SKM-1 (cell line): ENCODE results near the gene ATP13A3.

Source experiments
- DNase-seq: peaks from one replicate; lab custom pipeline; 2025; ENCODE audit not compliant: unreplicated experiment; lab: John Stamatoyannopoulos, UW

The ATP13A3 gene

DNA sequence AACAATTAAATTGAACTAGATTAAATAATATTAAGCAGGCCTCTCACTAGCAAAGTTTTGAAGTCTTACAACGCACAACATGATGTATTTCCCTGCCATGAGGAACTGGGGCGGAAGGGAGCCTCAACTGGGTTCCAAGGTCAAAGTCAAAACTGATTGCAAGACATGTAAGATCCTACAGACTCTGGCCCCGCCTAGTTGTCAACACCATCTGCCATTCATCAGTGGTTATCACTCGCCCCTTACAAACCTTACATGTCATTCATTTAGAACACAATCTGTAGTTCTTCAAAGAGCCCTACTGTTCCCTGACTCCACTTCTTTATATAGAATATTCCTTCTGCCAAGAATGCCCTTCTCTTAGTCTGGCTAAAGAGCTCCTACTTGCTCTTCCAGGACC lies 10.0 kb downstream of the ATP13A3 start:
- no peak for DNase-seq

- no peak for DNase-seq
These were observed 10.8 kb downstream of the ATP13A3 start for GRCh38 chr3:194475978-194476377.

DNA sequence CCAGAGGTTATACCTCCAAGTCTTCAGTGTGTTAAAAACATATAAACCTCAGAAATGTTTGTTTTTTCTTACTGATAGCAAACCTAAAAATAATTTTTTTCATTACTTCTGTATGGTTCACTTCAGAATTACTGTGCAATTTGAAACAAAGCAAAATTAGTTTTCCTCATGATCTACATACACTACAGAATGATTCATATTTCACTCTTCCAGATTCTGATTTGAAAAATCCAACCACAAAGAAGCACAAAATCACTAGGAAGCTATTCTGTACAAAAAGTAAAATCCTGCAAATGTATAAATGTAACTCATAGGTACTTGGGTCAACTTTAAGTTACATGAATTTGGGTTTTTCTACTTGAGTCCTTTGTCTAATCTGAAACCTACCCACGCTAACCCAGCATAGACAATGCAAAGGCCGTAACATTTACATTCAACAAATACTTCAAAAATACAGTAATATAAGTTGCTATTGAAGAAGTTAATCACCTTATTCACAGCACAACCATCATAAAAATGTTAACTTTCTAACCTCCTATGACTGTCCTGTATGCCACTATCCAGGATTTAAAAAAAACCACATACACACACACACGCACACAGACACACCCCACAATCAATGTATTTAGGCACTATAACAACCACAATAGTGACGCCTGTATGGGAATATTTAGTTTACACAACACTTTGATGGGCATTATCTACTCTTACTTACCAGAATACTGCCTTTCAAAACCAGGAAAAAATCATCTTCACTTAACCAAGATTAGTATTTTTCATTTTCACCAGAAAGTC lies 11.5 kb downstream of the ATP13A3 start:
- no peak for DNase-seq

GRCh38 chr3:194474675-194475074 lies 12.1 kb downstream of the ATP13A3 start:
- DNase-seq, result no peak

GRCh38 chr3:194472290-194472920 lies 14.4 kb downstream of the ATP13A3 start:
- peak; percentile 41 for DNase-seq

GRCh38 chr3:194471863-194472262 lies 14.9 kb downstream of the ATP13A3 start:
- no peak for DNase-seq

DNA sequence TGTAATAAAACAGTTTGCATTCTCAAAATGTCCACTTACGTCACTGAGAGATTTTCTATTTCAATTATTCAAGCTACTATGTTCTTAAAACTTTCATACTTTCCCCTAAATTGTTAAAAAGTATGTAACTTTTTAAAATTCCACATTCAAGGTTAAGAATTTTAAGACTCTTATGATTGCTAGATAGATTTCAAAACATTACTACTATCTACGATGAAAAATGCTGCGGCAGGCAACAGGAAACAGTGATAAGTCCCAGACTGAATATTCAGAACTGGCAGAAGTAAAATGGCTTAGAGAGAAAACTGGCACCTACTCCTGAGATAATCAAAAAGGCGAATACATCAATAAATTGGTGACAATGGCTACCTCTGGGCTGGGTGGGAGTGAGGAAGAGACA lies 16.2 kb downstream of the ATP13A3 start:
- no peak for DNase-seq

- no peak for DNase-seq
These were observed 16.8 kb downstream of the ATP13A3 start for GRCh38 chr3:194469977-194470376.

DNA sequence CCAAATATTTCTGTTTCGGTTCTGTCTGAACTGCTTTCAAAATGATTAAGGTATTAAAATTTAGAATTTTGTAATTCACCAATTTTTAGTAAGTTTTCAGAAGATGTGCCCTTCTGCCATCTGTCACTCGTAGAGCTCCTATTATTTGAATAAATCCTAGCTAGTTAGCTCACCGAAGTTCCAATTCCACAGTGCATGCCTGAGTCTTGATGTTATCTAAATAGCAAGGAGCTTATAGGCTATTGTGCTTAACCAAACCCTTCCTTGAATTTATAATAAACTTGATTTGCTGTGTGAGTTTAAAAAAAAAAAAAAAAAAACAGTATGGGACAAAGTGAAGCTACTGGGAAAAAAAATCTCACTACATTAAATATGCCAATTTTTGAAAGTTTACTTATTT lies 18.7 kb downstream of the ATP13A3 start:
- DNase-seq, result no peak

GRCh38 chr3:194466761-194467356 lies 19.9 kb downstream of the ATP13A3 start:
- DNase-seq, result no peak

DNA sequence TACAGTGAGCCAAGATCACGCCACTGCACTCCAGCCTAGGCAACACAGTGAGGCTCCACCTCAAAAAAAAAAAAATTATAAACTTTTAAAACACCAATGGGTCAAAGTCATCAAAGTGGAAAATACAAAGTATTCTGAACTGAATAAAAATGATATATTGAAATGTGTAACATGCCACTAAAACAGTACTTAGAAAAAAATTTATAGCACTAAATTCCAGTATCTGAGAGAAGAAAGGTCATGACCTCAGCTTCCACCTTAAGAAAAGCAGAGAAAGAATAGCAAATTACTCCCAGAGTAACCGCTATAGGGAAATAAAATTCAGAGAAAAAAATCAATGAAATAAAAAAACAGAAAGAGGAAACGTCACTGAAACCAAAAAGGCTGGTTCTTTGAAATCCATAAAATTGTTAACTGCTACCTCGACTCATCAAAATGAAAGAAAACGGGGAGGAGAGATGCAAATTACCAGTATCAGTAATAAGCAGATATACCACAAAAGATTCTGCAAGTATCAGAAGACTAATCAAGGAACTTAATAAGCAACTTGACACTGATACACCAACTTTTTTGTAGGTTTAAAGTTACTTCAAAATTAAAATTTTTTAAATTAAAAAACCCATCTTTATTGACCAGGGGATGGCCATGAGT lies 20.8 kb downstream of the ATP13A3 start:
- no peak for DNase-seq

DNA sequence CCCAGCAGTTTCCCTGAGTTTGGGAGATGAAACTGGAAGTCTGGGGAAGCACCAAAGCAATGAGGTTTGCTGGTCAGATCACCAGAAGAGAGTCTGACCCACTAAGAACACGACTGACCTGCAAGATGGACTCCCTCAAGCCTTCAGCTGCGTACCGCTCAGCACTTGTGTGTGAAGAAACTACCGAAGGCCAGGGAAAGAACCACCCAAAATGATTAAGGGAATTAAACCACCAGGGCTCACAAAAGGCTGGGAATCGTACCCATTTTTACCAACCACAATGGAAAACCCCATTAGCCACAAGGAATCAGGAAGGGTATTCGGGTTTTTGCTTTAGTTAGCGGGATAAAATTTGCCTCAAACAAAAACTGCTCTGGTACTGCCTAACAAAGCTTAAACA lies 21.6 kb downstream of the ATP13A3 start:
- no peak for DNase-seq

DNA sequence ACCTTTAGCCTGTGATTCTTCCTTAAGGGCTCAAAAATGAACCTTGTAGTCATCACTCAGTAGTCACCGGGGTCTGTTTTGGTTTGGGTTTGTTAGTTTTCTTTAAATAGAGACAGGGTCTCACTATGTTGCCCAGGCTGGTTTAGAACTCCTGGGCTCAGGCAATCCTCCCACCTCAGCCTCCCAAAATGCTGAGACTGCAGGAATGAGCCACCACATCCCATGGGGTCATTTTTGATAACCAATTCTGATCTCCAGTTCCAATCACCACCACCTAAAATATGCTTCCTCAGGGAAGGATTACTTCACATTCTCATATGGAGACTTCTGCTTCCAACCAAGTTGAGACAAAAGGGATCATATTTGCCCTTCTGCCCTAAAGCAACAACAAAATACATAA lies 22.1 kb downstream of the ATP13A3 start:
- DNase-seq, result no peak

DNA sequence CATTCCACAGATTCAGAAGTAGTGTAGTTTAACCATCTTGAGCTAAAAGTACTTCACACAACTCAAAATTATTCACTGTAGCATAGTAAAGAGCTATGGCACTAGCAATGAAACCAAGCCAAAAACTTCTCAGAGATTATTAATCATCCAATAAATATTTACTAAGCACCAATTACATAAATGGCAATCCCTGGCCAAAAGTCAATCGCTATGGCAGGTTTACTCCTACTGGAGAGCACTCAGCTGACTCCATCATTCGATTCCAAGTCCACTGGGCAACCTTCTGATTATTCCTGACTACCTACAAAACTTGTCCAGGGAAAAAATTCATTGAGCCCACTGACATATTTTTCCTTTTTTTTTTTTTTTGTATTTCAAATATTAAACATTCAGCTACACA lies 23.9 kb downstream of the ATP13A3 start:
- no peak for DNase-seq

DNA sequence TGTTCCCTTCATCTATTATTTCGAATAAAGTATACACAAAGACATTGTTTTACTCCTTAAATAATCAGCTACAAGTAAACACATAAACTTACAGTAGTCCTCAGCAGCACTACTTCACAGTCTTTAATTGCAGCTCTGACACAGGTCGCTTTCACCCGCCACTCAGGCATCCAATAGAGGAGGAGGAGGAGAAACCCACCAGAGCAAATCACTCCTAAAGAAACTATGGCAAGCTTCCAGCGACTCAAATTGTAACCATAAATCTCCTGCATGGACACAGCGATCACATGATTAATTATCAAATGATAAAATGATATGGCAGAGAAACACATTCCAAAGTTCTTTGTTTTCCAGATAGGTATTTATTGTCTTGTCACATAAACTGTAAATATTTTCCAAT lies 26.2 kb downstream of the ATP13A3 start:
- no peak for DNase-seq

DNA sequence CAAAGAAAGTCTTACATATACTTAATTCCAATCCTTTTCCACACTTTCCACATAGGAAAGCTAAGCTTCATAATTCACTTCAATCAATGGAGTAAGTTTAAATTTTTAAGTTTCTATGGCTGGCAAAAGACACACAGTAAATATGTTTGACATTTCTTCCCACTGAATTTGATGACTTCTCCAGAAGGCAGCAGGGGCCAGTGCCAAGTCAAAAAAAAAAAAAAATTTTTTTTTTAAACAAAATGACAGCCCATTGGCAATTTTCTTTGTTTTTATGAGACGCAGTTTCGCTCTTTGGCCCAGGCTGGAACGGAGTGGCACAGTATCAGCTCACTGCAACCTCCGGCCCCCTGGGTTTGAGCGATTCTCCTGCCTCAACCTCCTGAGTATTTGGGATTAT lies 28.7 kb downstream of the ATP13A3 start:
- DNase-seq, result no peak

DNA sequence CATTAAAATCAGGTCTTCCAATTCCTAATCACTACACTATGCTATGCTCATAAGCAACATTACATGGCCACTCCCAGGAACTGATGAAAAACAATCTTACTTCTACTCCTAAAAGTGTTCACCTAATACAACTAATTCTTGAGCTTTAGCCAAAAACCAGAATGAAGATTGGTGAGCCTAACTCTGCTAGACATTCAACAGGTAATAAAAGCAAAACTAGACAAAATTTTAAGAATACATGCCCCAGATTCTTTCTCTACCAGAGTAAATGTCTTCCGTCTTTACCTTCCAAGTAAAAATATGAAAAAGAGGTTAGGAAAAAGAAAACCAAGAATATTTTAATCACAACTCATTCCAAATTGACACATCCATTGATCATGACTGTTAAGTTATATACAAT lies 31.3 kb downstream of the ATP13A3 start:
- no peak for DNase-seq

- no peak for DNase-seq
These were observed 36.5 kb downstream of the ATP13A3 start for GRCh38 chr3:194450341-194450740.

- no peak for DNase-seq
These were observed 36.9 kb downstream of the ATP13A3 start for GRCh38 chr3:194449913-194450312.

GRCh38 chr3:194447657-194448056 lies 39.1 kb downstream of the ATP13A3 start:
- DNase-seq, result no peak

- no peak for DNase-seq
These were observed 39.6 kb downstream of the ATP13A3 start for GRCh38 chr3:194447161-194447560.

DNA sequence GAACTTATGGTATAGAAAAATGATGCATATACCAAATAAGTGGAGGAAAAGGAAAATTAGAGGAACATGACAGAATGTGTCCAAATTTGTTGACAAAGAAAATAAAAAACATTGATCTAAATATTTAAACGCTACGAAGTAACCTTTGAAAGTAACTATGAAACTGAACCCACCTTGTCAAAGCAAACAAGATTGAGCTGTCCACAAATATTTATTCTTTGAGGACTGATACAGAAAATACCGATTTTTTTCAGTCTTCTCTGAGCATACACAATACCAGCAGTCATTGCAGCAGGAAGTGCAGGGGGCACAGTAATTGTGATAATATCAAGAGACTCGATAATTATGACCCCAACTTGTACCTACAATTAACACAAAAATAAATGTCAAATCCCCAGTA lies 40.0 kb downstream of the ATP13A3 start:
- DNase-seq, result no peak
